ACC112 (cell line): ENCODE measurements around the gene HNRNPA3.

Source experiments
- H2AFZ ChIP-seq: fragments of 200-600 bp; sonication (generic); one replicate; pipeline ENCODE4 v1.6.0; 2017; ENCODE audit warnings: antibody characterized with exemption, low read length; ENCODE audit not compliant: unreplicated experiment
- H3K27ac ChIP-seq: fragments of 200-600 bp; sonication (generic); 2 replicates; pipeline ENCODE4 v1.5.1; 2014; ENCODE audit warnings: low read depth, mild to moderate bottlenecking, antibody characterized with exemption, low read length, moderate library complexity
- H3K27me3 ChIP-seq: fragments of 200-600 bp; sonication (generic); 2 replicates; pipeline ENCODE4 v1.6.1; 2014; ENCODE audit warnings: mild to moderate bottlenecking, antibody characterized with exemption, low read length, moderate library complexity, mixed read lengths; ENCODE audit not compliant: insufficient read depth
- H3K36me3 ChIP-seq: fragments of 200-600 bp; sonication (generic); 2 replicates; pipeline ENCODE4 v1.6.1; 2016; ENCODE audit warnings: mild to moderate bottlenecking, antibody characterized with exemption, low read length, moderate library complexity, mixed read lengths; ENCODE audit not compliant: insufficient read depth
- H3K4me1 ChIP-seq: fragments of 200-600 bp; sonication (generic); one replicate; pipeline ENCODE4 v1.6.1; 2016; ENCODE audit warnings: low read length, mixed read lengths; ENCODE audit not compliant: insufficient read depth, unreplicated experiment, control insufficient read depth
- H3K4me3 ChIP-seq: fragments of 200-600 bp; sonication (generic); 2 replicates; pipeline ENCODE4 v1.5.1; 2014; ENCODE audit warnings: mild to moderate bottlenecking, low read depth, low read length
- H3K79me2 ChIP-seq: fragments of 200-600 bp; sonication (generic); one replicate; pipeline ENCODE4 v1.6.0; 2016; ENCODE audit warnings: low read length; ENCODE audit not compliant: control insufficient read depth, unreplicated experiment, insufficient read depth

The HNRNPA3 gene

GRCh38 chr2:177235855-177236437, 23.4 kb downstream of the HNRNPA3 start:
- Histone ChIP-seq H3K27ac (no peak overlapping the region), H2AFZ (no peak overlapping the region), H3K4me3 (no peak overlapping the region), H3K27me3 (no peaks in the 10 kb centered on the region), H3K4me1 (peaks cover 30% of the 10 kb centered on the region), H3K36me3 (peaks cover 34% of the 10 kb centered on the region), H3K79me2 (peaks cover 85% of the 10 kb centered on the region)

DNA sequence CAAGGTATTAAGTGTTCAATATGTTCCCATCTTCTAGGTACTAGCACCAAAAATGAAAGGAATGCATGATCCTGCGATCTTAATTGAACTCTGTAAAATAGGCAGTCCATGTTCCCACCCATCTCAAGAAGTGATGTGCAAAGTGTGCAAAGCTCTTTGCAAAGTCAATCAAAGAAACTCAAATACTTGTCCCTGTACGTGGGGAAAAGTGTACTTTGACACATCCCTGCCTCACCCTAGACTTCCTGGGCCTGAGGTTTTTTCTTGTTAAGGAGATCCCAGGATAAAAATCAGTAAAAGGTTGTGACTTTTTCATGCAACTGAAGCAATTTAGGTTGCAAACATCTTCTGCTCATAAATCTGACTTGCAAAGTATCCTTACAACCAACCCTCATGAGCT, 25.3 kb downstream of the HNRNPA3 start:
- no peak overlapping the region for H2AFZ ChIP-seq
- no peak overlapping the region for H3K4me3 ChIP-seq
- no peak overlapping the region for H3K27ac ChIP-seq
- H3K36me3 ChIP-seq: peaks cover 14% of the 10 kb centered on the region
- peaks cover 93% of the 10 kb centered on the region for H3K79me2 ChIP-seq
- no peaks in the 10 kb centered on the region for H3K27me3 ChIP-seq
- peaks cover 49% of the 10 kb centered on the region for H3K4me1 ChIP-seq

GRCh38 chr2:177239053-177239452, 26.5 kb downstream of the HNRNPA3 start:
- Histone ChIP-seq H3K79me2 (peaks cover 97% of the 10 kb centered on the region), H3K4me3 (no peak overlapping the region), H3K27ac (peak overlapping the region; percentile 99; the same call in 1 of the 2 replicates), H2AFZ (no peak overlapping the region), H3K36me3 (peaks cover 7% of the 10 kb centered on the region; the same call in 1 of the 2 replicates), H3K27me3 (no peaks in the 10 kb centered on the region), H3K4me1 (peaks cover 57% of the 10 kb centered on the region)

DNA sequence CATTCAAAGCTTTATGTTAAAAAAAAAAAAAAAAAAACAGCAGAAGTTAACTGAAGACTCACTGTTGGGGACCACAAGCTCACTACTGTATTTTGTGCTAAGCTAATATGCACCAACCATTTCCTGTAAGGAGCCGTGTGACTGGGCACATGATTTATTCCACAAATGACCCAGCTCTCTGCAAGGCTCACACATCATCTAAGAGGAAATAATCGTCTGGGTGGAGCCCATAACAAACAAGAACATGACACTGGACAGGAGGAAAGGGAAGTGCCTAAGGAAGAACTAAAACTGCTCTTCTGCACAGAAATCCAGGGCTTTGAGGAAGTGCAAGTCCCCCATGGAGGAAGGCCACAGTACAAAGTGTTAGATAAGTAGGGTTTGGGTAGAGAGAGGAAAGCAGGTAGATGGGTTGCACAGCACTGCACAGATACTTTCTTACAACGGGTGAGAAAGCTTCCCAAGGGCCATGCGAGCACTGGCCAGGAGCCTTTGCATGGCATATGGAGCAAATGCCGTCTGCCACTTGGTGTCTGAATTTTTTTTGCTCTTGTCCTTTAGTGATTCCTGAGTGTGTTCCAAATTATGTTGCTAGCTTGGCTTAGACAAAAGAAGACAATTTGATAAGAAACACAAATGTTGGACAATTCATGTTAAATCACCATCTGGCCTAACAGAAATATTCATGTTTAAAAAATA, 27.5 kb downstream of the HNRNPA3 start:
- no peaks in the 10 kb centered on the region for H3K27me3 ChIP-seq
- peaks cover 96% of the 10 kb centered on the region for H3K79me2 ChIP-seq
- peak overlapping the region; percentile 65 for H3K4me3 ChIP-seq
- H3K36me3 ChIP-seq: no peaks in the 10 kb centered on the region
- peak overlapping the region; percentile 99 for H3K27ac ChIP-seq
- peaks cover 64% of the 10 kb centered on the region for H3K4me1 ChIP-seq
- no peak overlapping the region for H2AFZ ChIP-seq

- H3K4me3 ChIP-seq: peak overlapping the region; percentile 65
- H3K4me1 ChIP-seq: peaks cover 75% of the 10 kb centered on the region
- peaks cover 93% of the 10 kb centered on the region for H3K79me2 ChIP-seq
- H2AFZ ChIP-seq: no peak overlapping the region
- peak overlapping the region; percentile 99 for H3K27ac ChIP-seq
- H3K27me3 ChIP-seq: no peaks in the 10 kb centered on the region
- H3K36me3 ChIP-seq: no peaks in the 10 kb centered on the region
These were observed 29.1 kb downstream of the HNRNPA3 start for GRCh38 chr2:177241711-177242120.

DNA sequence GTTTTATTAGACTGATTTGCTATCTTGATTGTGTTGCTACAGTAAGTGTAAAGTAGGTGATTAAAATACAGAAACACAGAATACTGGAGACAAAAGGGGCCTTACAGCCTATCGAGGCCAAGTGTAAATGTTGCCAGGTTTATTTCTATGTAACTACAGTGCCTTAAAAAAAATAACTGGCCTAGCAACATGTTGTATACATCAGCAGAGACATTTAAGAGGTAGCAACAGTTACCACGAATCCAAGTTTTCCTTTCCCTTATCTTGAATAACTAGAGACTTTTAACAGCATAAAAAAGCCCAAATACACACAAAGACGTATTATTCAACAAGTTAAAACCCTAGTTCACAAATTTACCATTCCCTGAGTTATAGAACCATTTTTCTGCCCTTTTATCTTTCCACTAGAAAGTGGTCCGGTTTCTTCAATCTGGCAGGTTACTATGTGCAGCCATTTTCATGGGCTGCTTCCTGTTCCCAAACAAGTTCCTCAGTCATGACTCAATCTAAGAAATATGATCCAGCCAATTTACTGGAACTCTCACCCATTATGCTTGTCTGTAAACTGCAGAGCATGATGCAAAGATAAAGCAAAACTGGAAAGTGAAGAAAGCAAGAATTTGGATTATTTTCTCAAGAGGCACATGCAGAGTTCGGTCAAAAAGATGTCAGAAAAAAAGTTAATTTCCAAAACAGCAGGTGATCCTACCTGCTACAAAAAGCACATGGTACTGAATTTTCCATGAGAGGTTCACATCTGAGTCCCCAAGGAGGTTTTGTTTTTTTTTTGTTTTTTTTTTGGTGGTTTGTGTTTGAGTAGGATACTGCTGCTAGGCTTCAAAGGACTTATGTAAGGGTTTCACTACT, 29.8 kb downstream of the HNRNPA3 start:
- Histone ChIP-seq H3K4me1 (peaks cover 72% of the 10 kb centered on the region), H3K27ac (peak overlapping the region; percentile 99), H3K79me2 (peaks cover 93% of the 10 kb centered on the region)

GRCh38 chr2:177243073-177243472, 30.5 kb downstream of the HNRNPA3 start:
- Histone ChIP-seq H3K27ac (peak overlapping the region; percentile 99), H3K27me3 (no peaks in the 10 kb centered on the region), H3K4me3 (peak overlapping the region; percentile 65), H3K79me2 (peaks cover 93% of the 10 kb centered on the region), H3K4me1 (peaks cover 72% of the 10 kb centered on the region), H2AFZ (no peak overlapping the region), H3K36me3 (no peaks in the 10 kb centered on the region)

More for the DNA sequence above, 29.8 kb downstream of the HNRNPA3 start:
- peak overlapping the region; percentile 65 for H3K4me3 ChIP-seq
- no peaks in the 10 kb centered on the region for H3K36me3 ChIP-seq
- H2AFZ ChIP-seq: no peak overlapping the region
- H3K27me3 ChIP-seq: no peaks in the 10 kb centered on the region

DNA sequence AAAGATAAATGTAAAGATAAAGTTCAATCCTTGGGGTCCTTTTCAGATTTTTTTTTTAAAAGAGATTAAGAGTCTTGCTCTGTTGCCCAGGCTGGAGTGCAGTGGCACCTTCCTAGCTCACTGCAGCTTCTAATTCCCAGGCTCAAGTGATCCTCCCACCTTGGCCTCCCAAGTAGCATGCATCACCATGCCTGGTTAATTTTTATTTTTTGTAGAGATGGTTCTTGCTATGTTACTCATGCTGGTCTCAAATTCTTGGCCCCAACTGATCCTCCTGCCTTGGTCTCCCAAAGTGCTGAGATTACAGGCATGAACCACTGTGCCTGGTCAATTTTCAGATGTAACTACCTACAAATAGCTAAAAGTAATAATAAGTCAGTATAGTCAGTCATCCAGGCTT, 30.9 kb downstream of the HNRNPA3 start:
- H3K27me3 ChIP-seq: no peaks in the 10 kb centered on the region
- no peaks in the 10 kb centered on the region for H3K36me3 ChIP-seq
- H2AFZ ChIP-seq: no peak overlapping the region
- peaks cover 93% of the 10 kb centered on the region for H3K79me2 ChIP-seq
- peaks cover 69% of the 10 kb centered on the region for H3K4me1 ChIP-seq
- H3K4me3 ChIP-seq: peak overlapping the region; percentile 65; the same call in 1 of the 2 replicates
- peak overlapping the region; percentile 99 for H3K27ac ChIP-seq

- Histone ChIP-seq H3K27me3 (no peaks in the 10 kb centered on the region), H3K27ac (peak overlapping the region; percentile 99), H2AFZ (no peak overlapping the region), H3K4me3 (no peak overlapping the region), H3K36me3 (no peaks in the 10 kb centered on the region), H3K79me2 (peaks cover 93% of the 10 kb centered on the region), H3K4me1 (peaks cover 62% of the 10 kb centered on the region)
These were observed 31.7 kb downstream of the HNRNPA3 start for GRCh38 chr2:177244244-177244771.

- no peak overlapping the region for H2AFZ ChIP-seq
- peak overlapping the region; percentile 99 for H3K27ac ChIP-seq
- peaks cover 55% of the 10 kb centered on the region for H3K4me1 ChIP-seq
- H3K27me3 ChIP-seq: no peaks in the 10 kb centered on the region
- H3K36me3 ChIP-seq: peaks cover 2% of the 10 kb centered on the region; the same call in 1 of the 2 replicates
- peaks cover 93% of the 10 kb centered on the region for H3K79me2 ChIP-seq
- H3K4me3 ChIP-seq: no peak overlapping the region
These were observed 32.4 kb downstream of the HNRNPA3 start for GRCh38 chr2:177245010-177245422.
